HepG2 (cell line): ENCODE data around the gene ZKSCAN1. TPM values are rescaled to one million over a fixed set of nuclear protein-coding genes. Genes with fewer than 3 reads are reported as not detected.

Source experiments
- BRCA1 ChIP-seq: sonication (generic); formaldehyde crosslinking; IDR thresholded peaks from 2 replicates; pipeline ENCODE4 v1.4.0; 2020; ENCODE audit warnings: missing genetic modification reagents
- FOXA1 ChIP-seq, 2 experiments: fragments of 450-650 bp in 1 of 2; sonication (generic) in 1 of 2; formaldehyde crosslinking in 1 of 2; IDR thresholded peaks; 2 replicates each; pipeline versions ENCODE4 v1.4.0 to v1.6.1; 2016 to 2020; ENCODE audit warnings: missing genetic modification reagents in 1 of 2
- FOXJ3 ChIP-seq: sonication (generic); formaldehyde crosslinking; IDR thresholded peaks from 2 replicates; pipeline ENCODE4 v1.4.0; 2020; ENCODE audit warnings: missing genetic modification reagents, mild to moderate bottlenecking, borderline replicate concordance
- GLMP ChIP-seq: sonication (generic); formaldehyde crosslinking; IDR thresholded peaks from 2 replicates; pipeline ENCODE4 v1.9.0; 2021; ENCODE audit warnings: missing genetic modification reagents, mild to moderate bottlenecking, borderline replicate concordance
- JARID2 ChIP-seq: sonication (generic); formaldehyde crosslinking; IDR thresholded peaks from 2 replicates; pipeline ENCODE4 v1.8.1; 2023; ENCODE audit warnings: missing genetic modification reagents, inconsistent platforms; ENCODE audit not compliant: insufficient replicate concordance
- MBNL3 ChIP-seq: fragments of 250-450 bp; sonication (Bioruptor Pico); conservative IDR thresholded peaks from 2 replicates; pipeline ENCODE4 v1.8.0; 2022; ENCODE audit warnings: mild to moderate bottlenecking, inconsistent platforms
- MED1 ChIP-seq: sonication (generic); formaldehyde crosslinking; IDR thresholded peaks from 2 replicates; pipeline ENCODE4 v1.4.0; 2020; ENCODE audit warnings: missing genetic modification reagents
- PRPF4 ChIP-seq: fragments of 200-400 bp; formaldehyde crosslinking; IDR thresholded peaks from 2 replicates; pipeline ENCODE4 v1.6.1; 2016; ENCODE audit warnings: low read length, low read depth; ENCODE audit not compliant: poor library complexity, severe bottlenecking
- RBAK ChIP-seq: sonication (generic); formaldehyde crosslinking; IDR thresholded peaks from 2 replicates; pipeline ENCODE4 v1.5.1; 2020; ENCODE audit warnings: mild to moderate bottlenecking, missing genetic modification reagents
- REST ChIP-seq, 2 experiments: IDR thresholded peaks; 2 replicates each; pipeline ENCODE4 v1.6.1; 2011 to 2012; ENCODE audit warnings: low read length in 2 of 2, borderline replicate concordance in 1 of 2, low read depth in 1 of 2, mild to moderate bottlenecking in 1 of 2, moderate library complexity in 1 of 2
- RFX5 ChIP-seq: IDR thresholded peaks from 2 replicates; pipeline ENCODE4 v1.6.1; 2011; ENCODE audit warnings: low read depth, low read length, improper control_type of control experiment
- ZMAT3 ChIP-seq: sonication (generic); formaldehyde crosslinking; conservative IDR thresholded peaks from 2 replicates; pipeline ENCODE4 v1.7.0; 2021; ENCODE audit warnings: missing genetic modification reagents
- ZNF460 ChIP-seq: sonication (generic); formaldehyde crosslinking; IDR thresholded peaks from 2 replicates; pipeline ENCODE4 v1.5.1; 2020; ENCODE audit warnings: missing genetic modification reagents, mild to moderate bottlenecking, borderline replicate concordance
- ZNF557 ChIP-seq: sonication (generic); formaldehyde crosslinking; IDR thresholded peaks from 2 replicates; pipeline ENCODE4 v1.4.0; 2020; ENCODE audit warnings: missing genetic modification reagents
- ZNF7 ChIP-seq: IDR thresholded peaks from 2 replicates; pipeline ENCODE4 v1.6.1; 2016; ENCODE audit warnings: missing biosample characterization, missing genetic modification reagents
- ZSCAN29 ChIP-seq: sonication (generic); formaldehyde crosslinking; conservative IDR thresholded peaks from 2 replicates; pipeline ENCODE4 v1.4.0; 2020; ENCODE audit warnings: mild to moderate bottlenecking, missing genetic modification reagents
- ZSCAN5A ChIP-seq: sonication (generic); formaldehyde crosslinking; IDR thresholded peaks from 2 replicates; pipeline ENCODE4 v1.8.0; 2022; ENCODE audit warnings: mild to moderate bottlenecking, missing genetic modification reagents, borderline replicate concordance
- polyA plus RNA-seq, 8 experiments: library from polyadenylated mRNA; depleted of rRNA in 3 of 8; stranded (reverse) in 7 of 8; unstranded in 1 of 8; fragments of >200 nt; fragmentation: Illumina TruSeq in 4 of 8; extraction: Trizol in 4 of 8; gene quantifications; 2 replicates each; pipeline versions ENCODE4 v1.2.1 to v1.2.3, GENCODE V29; 2011 to 2016; ENCODE audit warnings: low read depth in 4 of 8, missing spikeins in 1 of 8, mixed read lengths in 1 of 8; ENCODE audit not compliant: insufficient read depth in 1 of 8
- total RNA-seq, 5 experiments: library from RNA; depleted of rRNA; stranded (reverse); fragments of >200 nt; fragmentation: Illumina TruSeq; extraction: Trizol; gene quantifications; 2 replicates each; pipeline ENCODE4 v1.2.3, GENCODE V29; 2016; ENCODE audit warnings: low read depth in 1 of 5
- TF ChIP-seq, protein P1 (sequence below): IDR thresholded peaks from 2 replicates; pipeline ENCODE4 v1.6.1; 2018; ENCODE audit warnings: missing genetic modification reagents
- TF ChIP-seq, protein P2 (sequence below): IDR thresholded peaks from 2 replicates; pipeline ENCODE4 v1.6.1; 2016; ENCODE audit warnings: low read depth, control low read depth

Gene ZKSCAN1
- total and polyA plus RNA-seq, 2 of the 13 experiments (the other 11 are each of a cell fraction or from before 2014, with no cell fraction given): 46.4 to 60.6 TPM

GRCh38 chr7:100015232-100016214, at the start of gene ZKSCAN1 (continued):
- TF ChIP-seq REST (IDR thresholded peaks at IDR 0.05; ENCODE audit: borderline replicate concordance in 1 of 2, low read depth in 1 of 2, low read length in 2 of 2): peak in 1 of 2 experiments; percentile 83; a peak in 1 of 4 replicates
- TF ChIP-seq ZSCAN29 (CRISPR knock-in tag): no peak
- no peak for TF ChIP-seq PRPF4
- no peak for TF ChIP-seq RFX5
- peak; percentile 44; the same call in 1 of the 2 replicates for TF ChIP-seq BRCA1 (CRISPR knock-in tag)
- TF ChIP-seq MED1 (CRISPR knock-in tag): peak; percentile 89
- no peak for TF ChIP-seq ZNF7 (CRISPR knock-in tag)
- TF ChIP-seq, protein P1, sequence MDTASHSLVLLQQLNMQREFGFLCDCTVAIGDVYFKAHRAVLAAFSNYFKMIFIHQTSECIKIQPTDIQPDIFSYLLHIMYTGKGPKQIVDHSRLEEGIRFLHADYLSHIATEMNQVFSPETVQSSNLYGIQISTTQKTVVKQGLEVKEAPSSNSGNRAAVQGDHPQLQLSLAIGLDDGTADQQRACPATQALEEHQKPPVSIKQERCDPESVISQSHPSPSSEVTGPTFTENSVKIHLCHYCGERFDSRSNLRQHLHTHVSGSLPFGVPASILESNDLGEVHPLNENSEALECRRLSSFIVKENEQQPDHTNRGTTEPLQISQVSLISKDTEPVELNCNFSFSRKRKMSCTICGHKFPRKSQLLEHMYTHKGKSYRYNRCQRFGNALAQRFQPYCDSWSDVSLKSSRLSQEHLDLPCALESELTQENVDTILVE (CRISPR knock-in tag): peak; percentile 68; the same call in 1 of the 2 replicates
- TF ChIP-seq FOXJ3 (CRISPR knock-in tag): peak; percentile 16; the same call in 1 of the 2 replicates
- no peak for TF ChIP-seq ZSCAN5A (CRISPR knock-in tag)
- no peak for TF ChIP-seq JARID2 (CRISPR knock-in tag)
- peak; percentile 94 for TF ChIP-seq ZMAT3 (CRISPR knock-in tag)
- TF ChIP-seq ZNF557 (CRISPR knock-in tag): no peak
- TF ChIP-seq, protein P2, sequence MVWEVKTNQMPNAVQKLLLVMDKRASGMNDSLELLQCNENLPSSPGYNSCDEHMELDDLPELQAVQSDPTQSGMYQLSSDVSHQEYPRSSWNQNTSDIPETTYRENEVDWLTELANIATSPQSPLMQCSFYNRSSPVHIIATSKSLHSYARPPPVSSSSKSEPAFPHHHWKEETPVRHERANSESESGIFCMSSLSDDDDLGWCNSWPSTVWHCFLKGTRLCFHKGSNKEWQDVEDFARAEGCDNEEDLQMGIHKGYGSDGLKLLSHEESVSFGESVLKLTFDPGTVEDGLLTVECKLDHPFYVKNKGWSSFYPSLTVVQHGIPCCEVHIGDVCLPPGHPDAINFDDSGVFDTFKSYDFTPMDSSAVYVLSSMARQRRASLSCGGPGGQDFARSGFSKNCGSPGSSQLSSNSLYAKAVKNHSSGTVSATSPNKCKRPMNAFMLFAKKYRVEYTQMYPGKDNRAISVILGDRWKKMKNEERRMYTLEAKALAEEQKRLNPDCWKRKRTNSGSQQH: peak; percentile 66; the same call in 1 of the 2 replicates
- TF ChIP-seq ZNF460: no peak
- TF ChIP-seq RBAK (CRISPR knock-in tag): no peak
- TF ChIP-seq MBNL3 (CRISPR knock-in tag): no peak
- no peak for TF ChIP-seq GLMP (CRISPR knock-in tag)
- no peak for TF ChIP-seq FOXA1 (IDR thresholded peaks at IDR 0.05)
- TF ChIP-seq FOXA1 (CRISPR knock-in tag; IDR thresholded peaks at IDR 0.05): no peak
